Measurements from ENCODE around the gene NTSR1.

The NTSR1 gene

DNA sequence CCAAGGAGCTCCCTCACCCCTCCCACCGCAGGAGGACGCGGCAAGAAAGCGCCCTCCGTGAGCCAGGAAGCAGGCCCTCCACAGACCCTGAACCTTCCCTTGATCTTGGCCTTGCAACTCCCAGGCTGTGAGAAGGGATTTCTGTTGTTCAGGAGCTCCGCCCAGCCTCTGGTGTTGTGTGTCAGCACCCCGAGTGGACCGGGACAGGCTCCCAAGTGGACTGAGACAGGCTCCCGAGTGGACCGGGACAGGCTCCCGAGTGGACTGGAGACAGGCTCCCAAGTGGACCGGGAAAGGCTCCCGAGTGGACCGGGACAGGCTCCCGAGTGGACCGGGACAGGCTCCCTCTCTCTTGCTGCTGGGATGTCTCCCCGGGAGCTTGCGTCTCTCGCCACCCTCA is 9.3 kb upstream of the NTSR1 start:
- Histone ChIP-seq H3K9me3 (ENCODE audit: control insufficient read depth, low read length) (no peaks in the 10 kb centered on the region), H3K9ac (ENCODE audit: low read length) (no peak overlapping the region), H3K4me3 (ENCODE audit: low read length) (no peak overlapping the region), H3K27me3 (ENCODE audit: control insufficient read depth, insufficient read depth, low read length) (peaks cover 21% of the 10 kb centered on the region), H3K36me3 (ENCODE audit: control insufficient read depth, insufficient read depth, low read length) (no peaks in the 10 kb centered on the region), H3K4me1 (ENCODE audit: control insufficient read depth, insufficient read depth, low read length) (peaks cover 9% of the 10 kb centered on the region)

DNA sequence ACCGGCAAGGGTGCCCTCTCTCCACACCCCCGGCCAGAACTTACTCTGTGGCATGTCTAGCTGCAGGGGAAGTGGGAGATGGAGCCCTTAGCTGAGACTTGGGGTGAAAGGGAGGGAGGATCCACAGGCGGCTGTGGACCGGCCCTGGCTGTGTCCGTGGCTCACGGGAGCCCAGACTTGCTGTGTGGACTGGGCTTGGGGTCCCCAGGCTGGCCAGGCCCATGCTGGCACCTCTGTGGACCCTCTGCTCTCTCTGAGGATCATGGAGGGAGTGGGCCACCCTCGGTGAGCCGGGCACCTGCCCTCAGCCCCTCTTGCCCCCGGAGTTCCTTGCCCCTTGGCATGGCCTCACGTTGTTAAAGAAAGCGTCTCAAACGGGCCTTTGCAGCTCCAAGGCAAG is 8.9 kb upstream of the NTSR1 start:
- H3K9me3 ChIP-seq (ENCODE audit: control insufficient read depth, low read length): no peaks in the 10 kb centered on the region
- no peaks in the 10 kb centered on the region for H3K36me3 ChIP-seq (ENCODE audit: control insufficient read depth, insufficient read depth, low read length)
- H3K9ac ChIP-seq (ENCODE audit: low read length): no peak overlapping the region
- peaks cover 22% of the 10 kb centered on the region for H3K27me3 ChIP-seq (ENCODE audit: control insufficient read depth, insufficient read depth, low read length)
- peaks cover 9% of the 10 kb centered on the region for H3K4me1 ChIP-seq (ENCODE audit: control insufficient read depth, insufficient read depth, low read length)
- H3K4me3 ChIP-seq (ENCODE audit: low read length): no peak overlapping the region

DNA sequence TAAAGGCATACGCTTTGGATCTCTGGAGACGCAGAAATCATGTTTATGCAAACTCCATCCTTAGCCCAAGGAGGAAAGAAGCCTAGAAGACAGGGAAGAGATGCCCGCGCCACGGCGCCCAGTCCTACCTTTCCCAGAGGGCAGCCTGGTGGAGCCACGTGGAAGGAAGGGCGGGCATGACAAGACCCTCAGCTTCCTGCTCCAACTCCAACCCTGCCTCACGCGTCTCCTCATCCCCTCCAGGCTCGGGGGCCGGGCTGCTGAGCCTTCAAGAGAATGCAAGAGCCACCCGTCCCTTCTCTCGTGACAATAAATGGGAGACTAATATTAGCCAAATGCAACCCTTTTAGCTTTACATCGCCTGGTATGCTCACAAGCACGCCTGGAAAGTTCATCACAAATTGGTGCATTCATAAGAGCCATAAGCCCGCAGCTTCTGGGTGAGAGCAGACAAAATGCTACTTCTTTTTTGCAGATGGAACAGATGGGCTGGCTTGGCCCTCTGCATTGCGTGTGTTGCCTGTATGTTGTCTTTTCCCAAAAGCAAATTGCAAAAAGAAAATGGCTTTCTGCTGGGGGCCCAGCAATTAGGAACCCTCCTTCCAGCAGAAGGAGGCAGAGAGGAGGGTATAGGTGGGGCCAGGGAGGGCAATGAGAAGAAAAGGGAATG is 8.2 kb upstream of the NTSR1 start:
- Histone ChIP-seq H3K9me3 (ENCODE audit: control insufficient read depth, low read length) (no peaks in the 10 kb centered on the region), H3K27me3 (ENCODE audit: control insufficient read depth, insufficient read depth, low read length) (peaks cover 28% of the 10 kb centered on the region), H3K36me3 (ENCODE audit: control insufficient read depth, insufficient read depth, low read length) (no peaks in the 10 kb centered on the region), H3K4me1 (ENCODE audit: control insufficient read depth, insufficient read depth, low read length) (peaks cover 9% of the 10 kb centered on the region), H3K4me3 (ENCODE audit: low read length) (no peak overlapping the region), H3K9ac (ENCODE audit: low read length) (no peak overlapping the region)

DNA sequence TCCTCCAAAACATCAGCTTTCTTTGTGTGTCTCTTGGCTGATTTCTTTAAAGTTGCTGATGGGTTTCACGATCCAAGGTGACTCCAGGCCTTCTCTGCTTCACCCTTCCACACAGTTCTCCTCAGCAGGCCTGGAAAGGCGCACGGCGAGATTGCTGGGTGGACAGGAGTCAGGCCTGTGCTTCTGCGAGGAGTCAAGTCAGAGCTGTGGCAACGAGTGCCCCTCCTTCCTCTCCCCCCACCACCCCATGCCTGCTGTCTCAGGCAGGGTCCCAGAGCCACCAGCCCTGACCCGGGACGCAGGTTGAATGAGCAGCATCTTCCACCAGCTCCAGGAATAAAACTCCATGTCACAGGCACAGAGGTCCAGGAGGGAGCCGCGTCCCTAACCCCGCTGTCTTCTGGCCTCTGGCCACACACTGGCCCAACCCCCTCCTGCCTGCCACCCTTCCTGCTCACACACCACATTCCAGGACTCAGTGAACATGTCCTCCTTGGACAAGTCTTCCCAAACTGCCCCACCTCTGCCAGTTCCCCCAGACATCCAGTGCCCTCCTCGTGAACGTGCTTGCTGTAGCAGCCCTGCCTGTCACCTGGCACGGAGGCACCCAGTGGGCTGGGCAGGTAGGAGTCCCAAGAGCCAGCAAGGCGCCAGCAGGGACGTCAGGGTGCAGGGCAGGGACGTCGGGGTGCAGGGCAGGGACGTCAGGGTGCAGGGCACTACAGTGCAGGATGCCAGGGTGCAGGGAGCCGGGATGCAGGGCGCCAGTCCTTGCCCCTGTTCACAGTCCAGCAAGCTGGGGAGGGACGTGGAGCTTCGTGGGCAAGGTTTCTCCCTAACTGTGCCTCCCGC is 7.2 kb upstream of the NTSR1 start:
- H3K36me3 ChIP-seq (ENCODE audit: control insufficient read depth, insufficient read depth, low read length): no peaks in the 10 kb centered on the region
- no peak overlapping the region for H3K9ac ChIP-seq (ENCODE audit: low read length)
- peaks cover 33% of the 10 kb centered on the region for H3K27me3 ChIP-seq (ENCODE audit: control insufficient read depth, insufficient read depth, low read length)
- no peak overlapping the region for H3K4me3 ChIP-seq (ENCODE audit: low read length)
- peaks cover 9% of the 10 kb centered on the region for H3K4me1 ChIP-seq (ENCODE audit: control insufficient read depth, insufficient read depth, low read length)
- H3K9me3 ChIP-seq (ENCODE audit: control insufficient read depth, low read length): no peaks in the 10 kb centered on the region

DNA sequence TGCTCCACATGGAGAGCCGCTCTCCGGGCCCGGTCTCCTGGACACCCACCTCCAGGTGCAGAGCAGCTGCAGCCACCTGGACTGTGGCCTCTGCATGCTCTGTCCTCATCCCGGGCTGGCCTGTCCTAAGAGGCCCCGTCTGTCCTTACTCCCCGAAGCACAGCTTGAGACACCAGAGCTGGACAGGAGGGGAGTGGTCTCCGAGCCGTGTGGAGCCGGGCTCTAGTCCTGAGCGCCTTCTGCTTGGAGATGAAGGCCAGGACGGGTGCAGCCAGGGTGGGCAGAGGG is 6.7 kb upstream of the NTSR1 start:
- no peak overlapping the region for H3K4me3 ChIP-seq (ENCODE audit: low read length)
- H3K4me1 ChIP-seq (ENCODE audit: control insufficient read depth, insufficient read depth, low read length): peaks cover 9% of the 10 kb centered on the region
- no peaks in the 10 kb centered on the region for H3K9me3 ChIP-seq (ENCODE audit: control insufficient read depth, low read length)
- H3K27me3 ChIP-seq (ENCODE audit: control insufficient read depth, insufficient read depth, low read length): peaks cover 33% of the 10 kb centered on the region
- no peak overlapping the region for H3K9ac ChIP-seq (ENCODE audit: low read length)
- H3K36me3 ChIP-seq (ENCODE audit: control insufficient read depth, insufficient read depth, low read length): no peaks in the 10 kb centered on the region

DNA sequence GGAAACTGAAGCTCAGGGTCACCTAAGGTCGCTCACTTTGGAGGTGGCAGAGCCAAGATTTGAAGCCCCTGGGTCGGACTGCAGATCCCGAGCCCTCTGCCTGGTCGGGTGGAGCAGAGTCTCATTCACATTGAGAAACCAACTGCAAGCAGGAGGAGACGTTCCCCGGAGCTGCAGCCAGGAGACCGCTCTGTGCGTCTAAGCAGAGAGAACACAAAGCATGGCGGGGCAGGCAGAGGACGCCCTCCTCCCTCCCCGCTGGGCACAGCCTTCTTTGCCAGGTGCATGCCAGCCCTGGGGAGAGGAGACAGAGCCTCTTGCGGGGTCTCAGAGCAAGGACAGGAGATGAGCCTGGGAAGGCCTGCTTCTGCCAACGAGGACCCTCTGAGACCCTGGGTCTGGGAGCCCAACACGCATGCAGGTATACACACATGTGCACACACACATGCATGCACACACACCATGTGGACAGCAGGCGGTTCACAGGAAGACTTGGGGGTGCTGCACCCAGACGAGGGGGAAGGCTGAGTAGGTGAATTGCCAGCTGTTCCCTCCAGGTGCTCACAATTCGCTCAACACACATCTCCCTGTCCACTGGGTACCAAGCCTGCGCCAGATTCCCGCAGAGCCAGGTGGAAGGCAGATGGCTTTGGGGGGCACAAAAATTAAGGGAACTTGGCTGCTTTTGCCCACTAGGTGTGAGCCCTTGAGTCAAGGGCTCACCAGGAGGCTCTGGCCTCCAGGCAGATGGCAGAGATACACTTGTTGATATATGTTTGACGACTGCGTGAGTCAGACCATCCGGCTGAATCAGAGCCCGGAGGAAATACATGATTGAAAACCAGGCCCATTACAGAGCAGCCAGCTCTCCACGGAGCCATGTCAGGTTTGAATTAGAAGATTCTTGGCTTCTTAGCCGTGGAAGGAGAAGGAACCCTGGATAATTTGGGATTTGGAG is 5.5 kb upstream of the NTSR1 start:
- Histone ChIP-seq H3K27me3 (ENCODE audit: control insufficient read depth, insufficient read depth, low read length) (peaks cover 37% of the 10 kb centered on the region), H3K9me3 (ENCODE audit: control insufficient read depth, low read length) (no peaks in the 10 kb centered on the region), H3K4me1 (ENCODE audit: control insufficient read depth, insufficient read depth, low read length) (peaks cover 9% of the 10 kb centered on the region), H3K4me3 (ENCODE audit: low read length) (no peak overlapping the region), H3K36me3 (ENCODE audit: control insufficient read depth, insufficient read depth, low read length) (no peaks in the 10 kb centered on the region), H3K9ac (ENCODE audit: low read length) (no peak overlapping the region)

DNA sequence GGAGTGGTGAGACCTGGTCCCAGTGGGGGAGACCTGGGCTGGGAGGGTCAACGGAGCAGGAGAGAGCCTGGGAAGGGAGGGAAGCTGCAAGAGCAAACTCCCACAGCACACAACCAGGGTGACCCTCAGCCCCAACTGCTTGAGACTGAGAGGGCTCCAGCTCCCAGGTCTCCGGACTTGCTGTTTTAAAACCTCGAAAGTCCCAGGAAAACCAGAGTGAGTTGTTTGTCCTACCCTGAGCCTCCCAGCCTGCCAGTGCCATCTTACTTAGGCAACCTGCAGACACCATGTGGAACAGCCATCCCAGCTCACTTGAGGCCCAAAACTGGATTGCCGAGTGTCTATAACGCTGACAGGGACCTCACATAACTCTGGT is 4.8 kb upstream of the NTSR1 start:
- H3K9me3 ChIP-seq (ENCODE audit: control insufficient read depth, low read length): no peaks in the 10 kb centered on the region
- no peak overlapping the region for H3K9ac ChIP-seq (ENCODE audit: low read length)
- H3K4me1 ChIP-seq (ENCODE audit: control insufficient read depth, insufficient read depth, low read length): peaks cover 9% of the 10 kb centered on the region
- peaks cover 38% of the 10 kb centered on the region for H3K27me3 ChIP-seq (ENCODE audit: control insufficient read depth, insufficient read depth, low read length)
- H3K36me3 ChIP-seq (ENCODE audit: control insufficient read depth, insufficient read depth, low read length): no peaks in the 10 kb centered on the region
- H3K4me3 ChIP-seq (ENCODE audit: low read length): no peak overlapping the region

DNA sequence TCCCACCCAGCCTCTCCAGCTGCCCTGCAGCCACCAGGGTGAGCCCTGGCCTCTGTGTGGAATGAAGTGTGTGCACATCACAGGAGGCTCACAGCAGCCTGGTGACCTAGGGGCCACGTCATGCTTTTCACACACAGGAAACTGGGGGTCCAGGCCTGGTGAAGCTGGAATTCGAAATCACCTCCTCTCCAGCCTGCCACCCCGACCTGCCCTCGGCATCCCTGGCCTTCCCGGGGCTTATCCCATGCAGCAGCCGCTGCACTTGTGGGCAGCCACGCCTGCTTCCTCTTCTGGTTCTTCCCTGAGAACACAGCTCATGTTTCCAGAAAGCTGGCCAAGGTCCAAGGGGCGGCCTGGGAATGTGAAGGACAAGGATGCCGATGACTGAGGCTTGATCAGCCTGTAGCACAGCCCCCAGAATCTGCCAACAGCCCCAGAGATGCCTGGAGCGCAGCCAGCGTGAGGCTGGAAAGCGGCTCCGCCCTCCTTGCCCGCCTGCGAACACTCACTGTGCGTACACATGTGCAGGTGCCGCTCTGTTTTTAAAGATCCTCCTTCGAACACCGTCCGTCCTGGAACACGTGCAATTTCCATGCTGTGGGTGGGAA is 4.2 kb upstream of the NTSR1 start:
- H3K36me3 ChIP-seq (ENCODE audit: control insufficient read depth, insufficient read depth, low read length): no peaks in the 10 kb centered on the region
- H3K27me3 ChIP-seq (ENCODE audit: control insufficient read depth, insufficient read depth, low read length): peaks cover 37% of the 10 kb centered on the region
- H3K9ac ChIP-seq (ENCODE audit: low read length): no peak overlapping the region
- H3K4me3 ChIP-seq (ENCODE audit: low read length): no peak overlapping the region
- no peaks in the 10 kb centered on the region for H3K9me3 ChIP-seq (ENCODE audit: control insufficient read depth, low read length)
- H3K4me1 ChIP-seq (ENCODE audit: control insufficient read depth, insufficient read depth, low read length): peaks cover 9% of the 10 kb centered on the region

DNA sequence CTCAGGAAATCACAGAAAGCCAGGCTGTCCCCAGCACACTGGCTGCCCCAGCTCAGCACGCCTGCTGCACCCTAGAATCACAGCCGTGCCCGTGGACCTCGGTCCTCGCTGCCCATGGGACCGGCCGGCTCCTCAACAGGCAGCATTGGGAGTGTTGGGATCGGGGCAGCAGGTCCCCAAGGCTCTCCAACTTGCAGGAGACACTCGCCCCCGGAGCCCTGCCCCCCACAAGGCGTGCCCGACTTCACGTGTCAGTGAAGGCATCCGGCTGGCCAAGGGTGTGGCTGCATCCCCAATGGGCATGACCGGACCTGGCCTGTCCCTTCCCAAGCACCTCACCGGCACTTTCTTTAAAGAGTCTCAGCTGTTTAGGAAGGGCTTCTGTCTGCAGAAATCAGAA is 3.0 kb upstream of the NTSR1 start:
- Histone ChIP-seq H3K9ac (ENCODE audit: low read length) (no peak overlapping the region), H3K4me1 (ENCODE audit: control insufficient read depth, insufficient read depth, low read length) (peaks cover 9% of the 10 kb centered on the region), H3K9me3 (ENCODE audit: control insufficient read depth, low read length) (no peaks in the 10 kb centered on the region), H3K27me3 (ENCODE audit: control insufficient read depth, insufficient read depth, low read length) (peaks cover 48% of the 10 kb centered on the region), H3K4me3 (ENCODE audit: low read length) (no peak overlapping the region), H3K36me3 (ENCODE audit: control insufficient read depth, insufficient read depth, low read length) (no peaks in the 10 kb centered on the region)

DNA sequence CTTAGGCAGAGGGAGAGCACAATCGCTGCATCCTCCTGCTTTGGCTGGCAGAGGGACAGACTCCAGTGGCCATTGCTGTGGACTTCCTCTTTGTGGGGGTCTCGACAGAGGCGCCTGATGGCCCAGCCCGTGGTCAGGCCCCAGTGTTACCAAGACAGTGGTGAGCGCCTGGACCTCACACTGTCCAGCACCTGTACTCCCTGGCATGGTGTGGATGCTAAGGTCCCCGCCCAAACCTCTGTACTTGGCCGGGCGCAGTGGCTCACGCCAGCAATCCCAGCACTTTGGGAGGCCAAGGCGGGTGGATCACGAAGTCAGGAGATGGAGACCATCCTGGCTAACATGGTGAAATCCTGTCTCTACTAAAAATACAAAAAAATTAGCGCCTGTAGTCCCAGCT is 2.3 kb upstream of the NTSR1 start:
- Histone ChIP-seq H3K9ac (ENCODE audit: low read length) (no peak overlapping the region), H3K4me3 (ENCODE audit: low read length) (no peak overlapping the region), H3K36me3 (ENCODE audit: control insufficient read depth, insufficient read depth, low read length) (no peaks in the 10 kb centered on the region), H3K9me3 (ENCODE audit: control insufficient read depth, low read length) (no peaks in the 10 kb centered on the region), H3K4me1 (ENCODE audit: control insufficient read depth, insufficient read depth, low read length) (peaks cover 9% of the 10 kb centered on the region), H3K27me3 (ENCODE audit: control insufficient read depth, insufficient read depth, low read length) (peaks cover 55% of the 10 kb centered on the region)

DNA sequence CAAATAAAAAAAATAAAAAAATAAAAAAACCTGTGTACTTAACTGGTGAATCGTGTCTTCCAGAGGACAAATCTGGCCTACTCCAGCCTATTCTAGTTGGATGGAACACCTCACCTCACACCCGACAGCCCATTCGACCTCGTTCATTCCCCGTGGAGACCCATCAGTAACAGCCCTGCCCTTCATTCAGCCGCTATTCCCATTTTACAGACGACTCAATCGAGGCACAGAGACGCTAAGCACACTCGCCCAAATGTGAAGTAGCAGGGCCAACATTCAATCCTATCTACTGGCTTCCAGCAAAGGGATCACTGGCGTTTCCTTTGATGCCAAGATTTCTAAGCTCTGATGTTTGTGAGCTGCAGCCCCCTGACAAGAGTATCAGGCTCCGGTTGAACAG is 1.8 kb upstream of the NTSR1 start:
- Histone ChIP-seq H3K4me3 (ENCODE audit: low read length) (no peak overlapping the region), H3K9me3 (ENCODE audit: control insufficient read depth, low read length) (no peaks in the 10 kb centered on the region), H3K9ac (ENCODE audit: low read length) (no peak overlapping the region), H3K27me3 (ENCODE audit: control insufficient read depth, insufficient read depth, low read length) (peaks cover 57% of the 10 kb centered on the region), H3K36me3 (ENCODE audit: control insufficient read depth, insufficient read depth, low read length) (no peaks in the 10 kb centered on the region), H3K4me1 (ENCODE audit: control insufficient read depth, insufficient read depth, low read length) (peaks cover 9% of the 10 kb centered on the region)

Measured in mucosa of stomach (tissue), 1 donor.